ENCODE results near the gene YPEL1.

The YPEL1 gene

DNA sequence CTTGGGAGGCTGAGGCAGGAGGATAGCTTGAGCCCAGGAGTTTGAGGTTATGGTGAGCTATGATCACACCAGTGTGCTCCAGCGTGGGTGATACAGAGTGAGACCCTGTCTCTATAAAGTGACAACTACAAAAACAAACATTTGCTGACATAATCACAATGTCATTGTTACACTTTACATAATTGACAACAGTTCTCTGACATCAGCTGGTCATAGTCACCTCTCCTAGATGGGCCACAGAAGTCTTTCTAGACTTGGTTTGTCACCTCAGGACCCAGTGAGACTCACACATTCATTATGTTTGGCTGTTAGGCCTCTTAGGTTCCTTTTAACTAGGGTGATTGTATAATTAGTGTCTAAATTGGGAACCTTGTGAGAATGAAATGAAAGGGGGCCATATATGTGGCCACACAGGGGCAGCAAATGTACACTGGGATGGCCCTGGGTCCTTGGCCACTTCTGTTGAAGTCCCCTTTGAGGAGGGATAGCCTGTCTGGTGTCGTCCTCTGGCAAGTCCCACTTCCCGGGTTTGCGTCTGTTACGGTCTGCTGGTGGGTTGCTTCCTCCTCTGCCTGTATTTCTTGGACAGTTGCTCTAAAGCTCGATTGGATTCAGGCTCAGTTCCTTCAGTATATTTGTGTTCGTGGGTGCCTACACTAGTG lies 75.6 kb downstream of the YPEL1 start:
- H3K4me1 ChIP-seq = peaks cover 20 to 50% (median 43%) of the 10 kb centered on the region in 10 experiments; a peak in 19 of 20 replicates
- no peaks in the 10 kb centered on the region for H3K27me3 ChIP-seq
- peak overlapping the region in 1 of 11 experiments; percentile 13; a peak in 1 of 22 replicates for H3K27ac ChIP-seq
- no peak overlapping the region for H3K4me3 ChIP-seq
- no peaks in the 10 kb centered on the region for H3K9me3 ChIP-seq (replicated peaks in 1 of 11)
- no peaks in the 10 kb centered on the region; a peak in 1 of 22 replicates for H4K20me1 ChIP-seq
- TF ChIP-seq Cebpa-rat (IDR thresholded peaks at IDR 0.05) = no peak
- H3K9ac ChIP-seq = peak overlapping the region in 1 of 11 experiments; percentile 0; a peak in 2 of 22 replicates
- peaks cover 0 to 5% (median 2%) of the 10 kb centered on the region in 11 experiments; a peak in 8 of 22 replicates for H3K36me3 ChIP-seq
- peak overlapping the region; percentile 6 to 94 (median 42); a peak in 21 of 22 replicates for H3K4me2 ChIP-seq

DNA sequence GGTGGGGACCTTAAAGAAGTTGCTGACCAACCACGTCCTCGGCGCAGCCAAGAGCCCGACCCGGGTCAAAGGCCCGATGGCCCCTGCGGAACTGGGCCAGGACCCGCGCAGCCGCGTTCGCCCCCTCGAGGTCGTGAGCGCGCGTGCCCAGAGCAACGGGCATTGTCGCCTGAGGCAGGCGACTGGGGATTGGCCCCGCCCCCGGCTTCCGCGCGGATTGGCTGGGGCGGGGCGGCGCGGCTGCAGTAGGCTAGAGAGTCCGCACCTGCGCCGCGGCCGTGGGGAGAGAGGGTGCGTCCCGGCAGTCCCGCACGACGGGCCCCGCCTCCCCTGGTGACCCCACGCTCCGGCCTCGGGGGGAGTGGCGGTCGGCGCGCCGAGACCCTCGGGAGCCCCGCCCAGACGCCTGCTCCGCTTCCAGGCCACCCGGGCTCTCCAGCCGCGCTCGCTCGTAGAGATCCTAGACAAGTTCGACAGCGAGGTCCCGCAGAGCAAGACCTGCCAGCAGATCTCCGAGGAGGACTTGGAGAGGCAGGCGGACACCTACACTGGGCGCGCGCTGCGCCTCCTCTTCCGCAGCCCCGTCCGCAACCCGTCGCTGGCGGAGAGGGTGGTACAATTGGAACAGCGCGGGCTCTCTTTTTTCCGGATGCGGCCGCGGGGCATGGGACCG lies 78.1 kb downstream of the YPEL1 start:
- peaks cover 0 to 5% (median 0%) of the 10 kb centered on the region in 11 experiments; a peak in 3 of 22 replicates for H4K20me1 ChIP-seq
- peak overlapping the region in 9 of 11 experiments; percentile 39 to 79 (median 68); a peak in 17 of 22 replicates for H3K27ac ChIP-seq
- peak overlapping the region; percentile 81 to 99 (median 92) for H3K4me2 ChIP-seq
- no peak for TF ChIP-seq Cebpa-rat (IDR thresholded peaks at IDR 0.05)
- no peaks in the 10 kb centered on the region for H3K9me3 ChIP-seq (replicated peaks in 1 of 11)
- peak overlapping the region; percentile 62 to 78 (median 72) for H3K4me3 ChIP-seq
- H3K27me3 ChIP-seq = no peaks in the 10 kb centered on the region
- peak overlapping the region; percentile 64 to 83 (median 76); a peak in 21 of 22 replicates for H3K9ac ChIP-seq
- peaks cover 27 to 63% (median 58%) of the 10 kb centered on the region in 10 experiments for H3K4me1 ChIP-seq
- H3K36me3 ChIP-seq = peaks cover 0 to 24% (median 19%) of the 10 kb centered on the region in 11 experiments; a peak in 14 of 22 replicates

DNA sequence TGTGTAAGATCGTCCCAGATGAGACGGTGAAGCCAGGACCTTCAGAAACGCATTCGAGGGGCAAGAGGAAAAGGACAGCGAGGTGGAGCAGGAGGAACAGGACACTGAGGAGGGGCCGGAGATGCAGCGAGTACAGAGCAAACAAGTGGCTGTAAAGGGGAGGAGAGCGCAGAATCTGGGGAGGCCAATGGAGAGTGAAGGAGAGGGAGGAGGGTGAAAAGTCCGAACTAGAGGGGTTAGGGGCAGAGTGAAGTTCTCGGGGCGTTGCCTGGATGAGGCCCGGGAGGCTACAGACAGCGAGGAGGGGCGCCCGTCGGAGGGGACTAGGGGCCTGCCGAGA lies 78.6 kb downstream of the YPEL1 start:
- Histone ChIP-seq H3K4me2 (peak overlapping the region; percentile 81 to 99 (median 92)), H3K9ac (peak overlapping the region in 10 of 11 experiments; percentile 64 to 83 (median 77); a peak in 19 of 22 replicates), H3K27me3 (no peaks in the 10 kb centered on the region), H3K9me3 (replicated peaks in 1 of 11) (no peaks in the 10 kb centered on the region), H3K4me3 (peak overlapping the region; percentile 62 to 78 (median 72); a peak in 19 of 20 replicates), H3K27ac (peak overlapping the region in 9 of 11 experiments; percentile 39 to 79 (median 68); a peak in 17 of 22 replicates), H4K20me1 (peaks cover 0 to 5% (median 0%) of the 10 kb centered on the region in 11 experiments; a peak in 3 of 22 replicates), H3K36me3 (peaks cover 0 to 24% (median 19%) of the 10 kb centered on the region in 11 experiments; a peak in 14 of 22 replicates), H3K4me1 (peaks cover 29 to 65% (median 59%) of the 10 kb centered on the region in 10 experiments)
- TF ChIP-seq Cebpa-rat (IDR thresholded peaks at IDR 0.05) = no peak

DNA sequence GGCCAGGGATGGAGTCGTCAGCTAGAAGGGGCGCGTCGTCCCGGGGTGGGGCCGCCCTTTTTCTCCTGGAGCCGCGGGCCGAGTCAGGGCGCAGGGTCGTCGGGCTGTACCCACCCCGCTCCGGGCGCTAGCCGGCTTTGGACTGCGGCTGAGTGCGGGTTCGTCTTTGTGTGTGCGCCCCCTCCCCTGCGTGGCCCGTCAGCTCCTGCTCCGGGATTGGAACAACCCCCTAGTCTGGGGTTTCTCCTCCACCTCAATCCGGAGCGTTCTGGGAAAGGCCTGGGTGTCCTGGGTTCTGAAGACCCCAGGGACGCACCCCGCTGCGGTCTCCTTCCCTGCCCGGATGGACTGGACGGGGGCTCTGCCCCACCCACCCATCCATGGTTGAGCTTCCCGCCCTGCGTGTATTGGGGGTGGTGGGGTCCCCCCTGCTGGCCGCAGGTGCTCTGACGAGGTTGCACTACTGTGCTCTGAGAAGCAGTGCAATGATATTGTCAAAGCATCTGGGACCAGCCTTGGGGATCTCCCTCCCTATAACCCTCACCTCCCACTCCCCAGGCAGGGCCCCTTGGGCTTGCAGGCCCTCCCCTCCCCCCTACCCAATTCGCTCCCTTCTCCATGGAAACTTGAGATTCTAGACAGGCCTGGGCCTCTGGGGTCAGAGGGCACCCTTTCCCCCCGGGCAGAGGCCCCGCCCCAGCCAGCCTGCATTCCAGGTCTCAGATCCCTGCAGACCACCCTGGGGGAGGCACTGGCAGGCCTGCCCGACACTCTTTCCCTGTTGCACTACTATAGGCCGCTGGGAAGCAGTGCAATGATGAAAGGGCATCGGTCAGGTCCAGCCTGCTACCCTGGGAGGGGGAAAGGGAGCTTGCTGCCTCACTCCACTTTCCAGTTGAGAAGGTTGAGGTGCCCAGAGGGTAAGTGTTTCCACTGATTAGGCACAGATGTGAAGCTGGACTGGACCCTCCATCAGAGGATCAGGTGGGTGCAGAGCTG lies 82.7 kb downstream of the YPEL1 start:
- H3K9ac ChIP-seq = peak overlapping the region; percentile 72 to 92 (median 88)
- TF ChIP-seq Cebpa-rat (IDR thresholded peaks at IDR 0.05) = no peak
- peak overlapping the region; percentile 63 to 86 (median 79) for H3K4me3 ChIP-seq
- H3K4me1 ChIP-seq = peaks cover 45 to 64% (median 56%) of the 10 kb centered on the region in 10 experiments
- H3K27ac ChIP-seq = peak overlapping the region in 10 of 11 experiments; percentile 49 to 93 (median 86); a peak in 20 of 22 replicates
- H3K36me3 ChIP-seq = peaks cover 14 to 48% (median 35%) of the 10 kb centered on the region in 11 experiments; a peak in 20 of 22 replicates
- peak overlapping the region; percentile 88 to 99 (median 98) for H3K4me2 ChIP-seq
- H4K20me1 ChIP-seq = peaks cover 0 to 38% (median 6%) of the 10 kb centered on the region in 11 experiments; a peak in 10 of 22 replicates
- no peaks in the 10 kb centered on the region for H3K9me3 ChIP-seq (replicated peaks in 1 of 11)
- no peaks in the 10 kb centered on the region for H3K27me3 ChIP-seq

DNA sequence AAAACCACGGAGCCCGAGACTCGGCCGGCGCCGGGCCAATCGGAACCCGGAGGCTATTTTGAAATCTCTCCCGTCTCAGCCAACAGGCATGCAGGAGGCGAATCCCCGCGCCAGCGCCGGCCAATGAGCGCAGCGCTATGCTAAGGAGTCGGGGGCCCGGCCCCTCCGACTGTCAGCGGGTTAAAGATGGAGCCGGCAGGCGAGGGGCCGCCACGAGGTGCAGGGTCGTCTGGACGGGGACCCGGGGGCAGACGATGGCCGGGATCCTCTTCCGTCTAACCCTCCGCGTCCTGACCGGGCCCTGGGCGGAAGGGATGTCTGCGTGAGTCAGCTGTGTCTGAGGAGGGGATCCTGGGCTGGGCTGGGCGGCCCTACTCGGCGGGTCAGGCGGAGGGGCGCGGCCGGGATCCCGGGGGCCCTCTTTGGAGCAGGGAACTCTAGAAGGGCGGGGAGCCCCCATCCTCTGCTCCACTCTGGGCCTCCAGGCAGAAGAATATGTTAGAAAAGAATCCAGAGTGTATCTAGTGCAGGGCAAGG lies 83.5 kb downstream of the YPEL1 start:
- Histone ChIP-seq H3K4me2 (peak overlapping the region; percentile 88 to 99 (median 98)), H3K9ac (peak overlapping the region; percentile 72 to 92 (median 88)), H3K4me3 (peak overlapping the region; percentile 63 to 86 (median 79)), H3K36me3 (peaks cover 14 to 54% (median 38%) of the 10 kb centered on the region in 11 experiments; a peak in 20 of 22 replicates), H3K27me3 (no peaks in the 10 kb centered on the region), H3K4me1 (peaks cover 43 to 62% (median 54%) of the 10 kb centered on the region in 10 experiments), H4K20me1 (peaks cover 0 to 46% (median 7%) of the 10 kb centered on the region in 11 experiments; a peak in 15 of 22 replicates), H3K27ac (peak overlapping the region in 10 of 11 experiments; percentile 49 to 93 (median 86); a peak in 20 of 22 replicates), H3K9me3 (replicated peaks in 1 of 11) (no peaks in the 10 kb centered on the region)
- TF ChIP-seq Cebpa-rat (IDR thresholded peaks at IDR 0.05) = no peak

DNA sequence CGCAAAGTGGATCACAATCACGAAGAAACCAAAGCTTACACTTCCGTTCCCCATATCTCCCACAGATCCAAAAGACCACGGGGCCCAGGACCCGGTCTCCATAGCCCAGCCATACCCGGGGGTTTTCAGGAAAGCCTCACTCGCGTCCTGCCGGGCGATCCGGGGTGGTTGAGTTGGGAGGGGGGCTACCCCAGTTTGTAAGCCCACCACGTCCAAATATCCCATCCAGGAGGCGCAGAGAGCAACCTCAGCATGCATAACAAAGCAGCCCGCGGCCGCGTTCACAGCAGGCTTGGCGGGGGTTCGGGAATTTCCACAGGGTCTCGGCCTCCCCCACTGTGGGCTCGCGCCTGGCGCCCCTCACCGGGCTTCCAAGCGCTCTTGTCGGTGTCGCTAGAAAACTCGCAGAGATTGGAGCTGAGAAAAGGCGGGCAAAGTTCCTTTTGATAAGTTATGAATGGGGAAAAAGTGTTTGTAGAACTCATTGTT lies 84.0 kb downstream of the YPEL1 start:
- peak overlapping the region; percentile 72 to 92 (median 88); a peak in 21 of 22 replicates for H3K9ac ChIP-seq
- H3K27ac ChIP-seq = peak overlapping the region in 10 of 11 experiments; percentile 20 to 93 (median 86); a peak in 18 of 22 replicates
- TF ChIP-seq Cebpa-rat (IDR thresholded peaks at IDR 0.05) = no peak
- H3K4me2 ChIP-seq = peak overlapping the region; percentile 88 to 99 (median 98)
- peaks cover 0 to 51% (median 10%) of the 10 kb centered on the region in 11 experiments; a peak in 15 of 22 replicates for H4K20me1 ChIP-seq
- no peaks in the 10 kb centered on the region for H3K27me3 ChIP-seq
- H3K9me3 ChIP-seq (replicated peaks in 1 of 11) = no peaks in the 10 kb centered on the region
- H3K36me3 ChIP-seq = peaks cover 14 to 58% (median 42%) of the 10 kb centered on the region in 11 experiments; a peak in 20 of 22 replicates
- peak overlapping the region; percentile 63 to 86 (median 79) for H3K4me3 ChIP-seq
- H3K4me1 ChIP-seq = peaks cover 39 to 61% (median 50%) of the 10 kb centered on the region in 10 experiments

DNA sequence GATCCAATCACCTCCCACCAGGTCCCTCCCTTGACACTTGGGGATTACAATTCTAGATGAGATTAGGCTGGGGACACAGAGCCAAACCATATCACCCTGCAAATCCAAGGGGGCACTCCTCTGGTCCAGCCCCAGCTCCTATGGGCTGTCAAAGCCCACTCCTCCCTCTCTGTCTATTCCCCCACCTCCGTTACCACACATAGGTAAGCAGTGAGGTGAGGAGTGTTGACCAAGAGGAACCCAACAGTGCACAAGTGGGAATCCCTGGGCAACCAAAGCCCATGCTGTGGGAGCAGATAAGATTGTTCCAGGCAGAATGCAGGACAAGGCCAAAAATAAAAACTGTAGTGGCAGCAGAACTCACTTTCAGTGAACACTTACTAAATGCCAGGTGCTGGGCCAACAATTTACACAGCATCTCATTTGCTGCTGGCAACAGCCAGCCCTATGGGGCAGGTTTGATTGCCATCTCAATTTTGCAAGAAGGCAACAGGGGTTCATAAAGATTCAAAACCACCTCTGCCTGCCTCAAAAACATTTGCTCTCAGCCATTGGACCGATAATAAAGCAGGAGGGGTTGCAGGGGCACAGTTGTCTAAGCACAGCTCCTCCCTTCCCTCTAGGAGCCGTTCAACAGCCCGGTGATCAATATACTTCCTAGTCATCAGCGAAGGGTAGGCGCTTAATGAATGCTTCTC lies 84.6 kb downstream of the YPEL1 start:
- H3K27ac ChIP-seq = peak overlapping the region in 10 of 11 experiments; percentile 20 to 93 (median 86); a peak in 18 of 22 replicates
- no peaks in the 10 kb centered on the region for H3K27me3 ChIP-seq
- H3K4me2 ChIP-seq = peak overlapping the region; percentile 88 to 99 (median 98)
- H3K4me1 ChIP-seq = peaks cover 39 to 61% (median 50%) of the 10 kb centered on the region in 10 experiments
- H3K9me3 ChIP-seq (replicated peaks in 1 of 11) = no peaks in the 10 kb centered on the region
- H3K4me3 ChIP-seq = peak overlapping the region; percentile 63 to 86 (median 79)
- H3K36me3 ChIP-seq = peaks cover 19 to 64% (median 48%) of the 10 kb centered on the region in 11 experiments; a peak in 21 of 22 replicates
- TF ChIP-seq Cebpa-rat (IDR thresholded peaks at IDR 0.05) = no peak
- H4K20me1 ChIP-seq = peaks cover 6 to 57% (median 16%) of the 10 kb centered on the region in 11 experiments; a peak in 15 of 22 replicates
- H3K9ac ChIP-seq = peak overlapping the region; percentile 72 to 92 (median 88); a peak in 21 of 22 replicates

Measured in BLaER1 treated with 17β-estradiol and CSF1 and Interleukin-3, amounts not matched to agents 10 nM and 100 nM (cell line).